D721Med (cell line): ENCODE results near the gene WWC2.

ENCODE experiments used
- DNase-seq: peaks from one replicate; pipeline ENCODE4 v3.0.0; 2011; ENCODE audit warnings: low spot score; ENCODE audit not compliant: insufficient read length
- FAIRE-seq: peaks from 2 replicates; lab custom pipeline; 2011; peaks lifted over from hg19 to GRCh38; lab: Jason Lieb, UNC
- CTCF ChIP-seq: IDR thresholded peaks from 2 replicates; pipeline ENCODE4 v1.5.1; 2012; ENCODE audit warnings: mild to moderate bottlenecking, control low read depth; ENCODE audit not compliant: insufficient read depth; ENCODE audit errors: missing control alignments

Gene WWC2

GRCh38 chr4:183171484-183172267 is 72.6 kb downstream of the WWC2 start:
- no peak for TF ChIP-seq CTCF
- DNase-seq: no peak
- FAIRE-seq: no peak

GRCh38 chr4:183172881-183173280 is 73.8 kb downstream of the WWC2 start:
- TF ChIP-seq CTCF: no peak
- DNase-seq: no peak
- no peak for FAIRE-seq

GRCh38 chr4:183173580-183174526 is 74.8 kb downstream of the WWC2 start:
- DNase-seq (no peak), FAIRE-seq (no peak)
- TF ChIP-seq CTCF: no peak

GRCh38 chr4:183175631-183176232 is 76.7 kb downstream of the WWC2 start:
- no peak for DNase-seq
- no peak for TF ChIP-seq CTCF

GRCh38 chr4:183177001-183177400 is 77.9 kb downstream of the WWC2 start:
- DNase-seq: no peak
- no peak for TF ChIP-seq CTCF
- no peak for FAIRE-seq

More at GRCh38 chr4:183175631-183176232, 76.7 kb downstream of the WWC2 start:
- no peak for FAIRE-seq

- no peak for TF ChIP-seq CTCF
- DNase-seq: no peak
- FAIRE-seq: no peak
These were observed 79.1 kb downstream of the WWC2 start for GRCh38 chr4:183178201-183178600.
